Thyroid gland (tissue), 4 donors: ENCODE measurements around the gene PLCD4. TPM values are rescaled to one million over a fixed set of nuclear protein-coding genes. Genes with fewer than 3 reads are reported as not detected.

ENCODE experiments used
- DNase-seq, 2 donors: peaks; one replicate each; pipeline ENCODE4 v3.0.0-alpha.2; 2019
- H3K27ac ChIP-seq, 3 donors: fragments of 200-600 bp; sonication (generic); 1 replicate in 2 of 3; 2 replicates in 1 of 3; pipeline ENCODE4 v1.5.1; 2016 to 2019; ENCODE audit warnings: mild to moderate bottlenecking in 1 of 3, moderate library complexity in 1 of 3
- H3K27me3 ChIP-seq: fragments of 200-600 bp; sonication (generic); one replicate; pipeline ENCODE4 v1.5.1; 2019
- H3K36me3 ChIP-seq, 2 donors: fragments of 200-600 bp; sonication (generic); one replicate each; pipeline ENCODE4 v1.5.1; 2016 to 2019
- H3K4me1 ChIP-seq, 2 donors: fragments of 200-600 bp; sonication (generic); one replicate each; pipeline ENCODE4 v1.5.1; 2017 to 2019
- H3K4me3 ChIP-seq, 3 donors: fragments of 200-600 bp; sonication (generic); replicated peaks in 1 of 3; 1 replicate in 2 of 3; 2 replicates in 1 of 3; pipeline ENCODE4 v1.5.1; 2016; ENCODE audit warnings: mild to moderate bottlenecking in 1 of 3
- H3K9me3 ChIP-seq: fragments of 200-600 bp; sonication (generic); one replicate; pipeline ENCODE4 v1.5.1; 2017
- CTCF ChIP-seq, 6 experiments: fragments of 200-600 bp in 3 of 6; fragments of 450-650 bp in 3 of 6; sonication (generic) in 3 of 6; IDR thresholded peaks; one replicate each; pipeline ENCODE4 v1.5.1; 2016 to 2019; ENCODE audit warnings: antibody characterized with exemption in 6 of 6, mild to moderate bottlenecking in 2 of 6, inconsistent platforms in 1 of 6, moderate library complexity in 1 of 6
- POLR2A ChIP-seq, 2 donors: fragments of 450-650 bp; IDR thresholded peaks; one replicate each; pipeline ENCODE4 v1.6.1; 2017; ENCODE audit warnings: antibody characterized with exemption in 2 of 2, mild to moderate bottlenecking in 2 of 2, moderate library complexity in 1 of 2
- WGBS, 2 donors: methylation state at CpG; one replicate each; pipeline ENCODE4 v1.1.5; 2017; 5-methylcytosine and 5-hydroxymethylcytosine counted together
- intact Hi-C: fragments of 100-400 bp; cut with DNase I; formaldehyde crosslinking; loops from one replicate; pipeline ENCODE4 v1.15.1; 2023
- total RNA-seq, 4 donors: library from RNA; depleted of rRNA; stranded (reverse); fragments of >200 nt; gene quantifications; one replicate each; pipeline ENCODE4 v1.2.3, GENCODE V29; 2016

PLCD4 gene
- total RNA-seq, 4 donors from 2014 or later: 0.89 to 3.1 (median 1.9) TPM

DNA sequence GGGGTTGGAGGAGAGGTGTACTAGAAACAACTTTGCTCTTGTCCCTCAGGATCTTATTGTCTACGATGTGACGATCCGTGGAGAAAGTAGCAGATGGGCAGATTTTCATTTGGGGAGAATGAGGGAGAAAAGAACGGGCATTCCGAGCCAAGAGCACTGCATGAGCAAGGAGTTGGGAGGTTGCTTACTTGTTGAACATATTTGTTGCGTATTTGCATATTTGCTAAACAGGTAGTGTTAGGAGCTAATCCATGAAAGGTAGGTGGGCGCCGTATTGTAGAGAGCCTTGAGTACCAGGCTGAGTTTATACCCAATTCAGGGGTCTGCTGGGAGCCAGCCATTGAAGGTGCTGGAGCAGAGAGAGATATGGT, 52.3 kb downstream of the PLCD4 start:
- Histone ChIP-seq H3K27me3 (no peaks in the 10 kb centered on the region), H3K9me3 (no peaks in the 10 kb centered on the region), H3K27ac (no peak overlapping the region), H3K4me3 (peak overlapping the region in 2 of 3 donors; percentile 77 to 85), H3K4me1 (peaks cover 6 to 15% of the 10 kb centered on the region in 2 donors), H3K36me3 (peaks cover 39 to 44% of the 10 kb centered on the region in 2 donors)
- DNase-seq: no peak
- WGBS, 2 donors: 11 to 15% methylated on average over 8 of the region's 8 CpGs
- TF ChIP-seq POLR2A (IDR thresholded peaks at IDR 0.05) (no peak), CTCF (IDR thresholded peaks at IDR 0.05) (no peak)
- intact Hi-C loops: loop anchor here (10.0 kb wide), 1 partner anchor 255 kb away; no protein-coding TSS in a partner anchor

DNA sequence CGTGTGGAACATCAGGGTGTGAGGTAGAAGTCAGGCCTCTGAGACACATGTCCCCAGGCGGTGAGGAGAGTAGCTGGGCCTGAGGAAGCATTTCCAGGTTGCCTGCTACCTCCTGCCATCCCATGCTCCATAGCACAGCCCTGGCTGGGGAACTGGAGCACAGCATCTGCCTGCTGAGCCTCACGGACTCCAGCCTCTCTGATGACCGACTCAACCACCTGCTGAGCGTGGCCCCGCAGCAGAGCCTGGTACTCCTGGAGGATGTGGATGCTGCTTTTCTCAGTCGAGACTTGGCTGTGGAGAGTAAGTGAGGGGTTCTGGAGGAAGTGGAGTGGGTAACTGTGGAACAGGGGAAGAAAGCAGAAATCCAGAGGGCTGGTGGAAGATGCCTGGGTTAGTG, 54.7 kb downstream of the PLCD4 start:
- 92 to 93% methylated on average over 7 of the region's 7 CpGs for WGBS, 2 donors
- Histone ChIP-seq H3K27me3 (no peaks in the 10 kb centered on the region), H3K4me3 (no peak overlapping the region), H3K27ac (no peak overlapping the region), H3K4me1 (peaks cover 6 to 15% of the 10 kb centered on the region in 2 donors), H3K36me3 (peaks cover 44 to 51% of the 10 kb centered on the region in 2 donors), H3K9me3 (no peaks in the 10 kb centered on the region)
- intact Hi-C loops: no loop called here
- TF ChIP-seq POLR2A (IDR thresholded peaks at IDR 0.05): no peak
- no peak for TF ChIP-seq CTCF (IDR thresholded peaks at IDR 0.05)
- DNase-seq: no peak

- WGBS, 2 donors: 86 to 93% methylated on average over 1 to 10 of the region's 10 CpGs
- Histone ChIP-seq H3K27ac (no peak overlapping the region), H3K4me3 (no peak overlapping the region), H3K4me1 (peaks cover 6 to 15% of the 10 kb centered on the region in 2 donors), H3K27me3 (no peaks in the 10 kb centered on the region), H3K36me3 (peaks cover 48 to 56% of the 10 kb centered on the region in 2 donors), H3K9me3 (no peaks in the 10 kb centered on the region)
- TF ChIP-seq POLR2A (IDR thresholded peaks at IDR 0.05) (no peak), CTCF (IDR thresholded peaks at IDR 0.05) (no peak)
- intact Hi-C loops: no loop called here
- DNase-seq: no peak
Observed at GRCh38 chr2:218662827-218663226, 55.1 kb downstream of the PLCD4 start.

DNA sequence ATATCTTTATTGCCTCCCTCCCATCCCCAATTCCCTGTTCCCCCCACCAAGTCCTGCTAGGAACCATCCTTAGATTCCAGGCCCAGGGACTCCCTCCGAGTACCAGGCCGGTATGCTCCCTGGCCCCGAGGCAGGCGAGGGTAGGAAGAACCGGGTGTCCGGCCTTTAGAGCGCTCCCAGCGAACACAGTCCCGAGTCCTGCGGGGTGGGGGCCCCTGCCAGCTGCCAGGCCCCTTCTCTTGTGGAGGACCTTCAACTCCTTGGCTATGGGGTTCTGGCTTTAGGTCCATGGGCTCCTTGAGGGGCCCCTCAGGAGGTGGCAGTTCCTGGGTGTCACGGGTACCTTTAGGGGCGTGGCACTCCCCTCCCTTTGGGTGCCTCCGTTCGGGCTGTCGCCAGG, 56.2 kb downstream of the PLCD4 start:
- no peak overlapping the region for H3K4me3 ChIP-seq
- intact Hi-C loops: no loop called here
- no peaks in the 10 kb centered on the region for H3K9me3 ChIP-seq
- no peak for DNase-seq
- TF ChIP-seq CTCF (IDR thresholded peaks at IDR 0.05): no peak
- TF ChIP-seq POLR2A (IDR thresholded peaks at IDR 0.05): no peak
- WGBS, 2 donors: 95 to 96% methylated on average over 8 to 9 of the region's 15 CpGs
- no peaks in the 10 kb centered on the region for H3K27me3 ChIP-seq
- peaks cover 51 to 59% of the 10 kb centered on the region in 2 donors for H3K36me3 ChIP-seq
- peaks cover 0 to 6% of the 10 kb centered on the region in 2 donors for H3K4me1 ChIP-seq
- H3K27ac ChIP-seq: no peak overlapping the region

GRCh38 chr2:218664653-218665052, 57.0 kb downstream of the PLCD4 start:
- H3K4me3 ChIP-seq: no peak overlapping the region
- intact Hi-C loops: no loop called here
- peaks cover 0 to 6% of the 10 kb centered on the region in 2 donors for H3K4me1 ChIP-seq
- no peaks in the 10 kb centered on the region for H3K27me3 ChIP-seq
- H3K9me3 ChIP-seq: no peaks in the 10 kb centered on the region
- TF ChIP-seq CTCF (IDR thresholded peaks at IDR 0.05) (no peak), POLR2A (IDR thresholded peaks at IDR 0.05) (no peak)
- no peak overlapping the region for H3K27ac ChIP-seq
- H3K36me3 ChIP-seq: peaks cover 51 to 59% of the 10 kb centered on the region in 2 donors
- 95 to 100% methylated on average over 7 of the region's 7 CpGs for WGBS, 2 donors
- no peak for DNase-seq
